OCI-LY3 (cell line): ENCODE measurements around the gene MBOAT1.

Experiments used
- CTCF ChIP-seq: fragments of 200-600, 300-600 bp; sonication (generic); IDR thresholded peaks from 2 replicates; pipeline ENCODE4 v1.5.1; 2014; ENCODE audit warnings: antibody characterized with exemption, low read length, low read depth
- EZH2phosphoT487 ChIP-seq: fragments of 200-600 bp; shearing (Covaris generic); IDR thresholded peaks from 2 replicates; pipeline ENCODE4 v1.6.1; 2018; ENCODE audit warnings: antibody characterized with exemption, mixed run types, low read depth

GRCh38 chr6:20147469-20147868 is 64.8 kb downstream of the MBOAT1 start:
- TF ChIP-seq CTCF (no peak), EZH2phosphoT487 (no peak)
